ENCODE measurements around the gene ANK3. TPM values are rescaled to one million over a fixed set of nuclear protein-coding genes. Genes with fewer than 3 reads are reported as not detected.
"Not testable (repeated sequence)": the region's sequence is repeated elsewhere in the genome, so short reads cannot be mapped to it uniquely, and the experiment has no call there.

The ANK3 gene
- total and polyA plus RNA-seq, 7 donors: 10.8 to 86.7 (median 42.5) TPM

DNA sequence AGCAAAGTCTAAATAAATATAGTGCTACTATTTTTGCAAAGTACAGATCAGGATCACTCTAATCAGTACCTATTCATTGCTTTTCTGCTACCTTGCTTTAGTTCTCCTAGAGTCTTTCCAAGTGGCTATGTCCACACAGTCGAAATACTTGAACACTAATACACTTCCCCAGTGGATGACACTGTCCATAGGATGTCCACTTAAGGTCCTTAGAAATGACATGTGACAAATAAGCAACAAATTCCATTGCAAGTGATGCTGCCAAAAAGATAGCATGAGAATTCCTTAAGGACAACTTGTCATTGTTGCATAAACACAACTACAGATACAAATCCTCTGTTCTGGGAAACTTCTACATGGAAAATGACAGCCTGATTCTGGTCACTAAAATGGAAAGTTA is 93.6 kb downstream of the ANK3 start:
- H3K36me3 ChIP-seq: no peaks in the 10 kb centered on the region
- H3K27ac ChIP-seq: no peak overlapping the region
- H3K4me1 ChIP-seq: peaks cover 0 to 7% (median 0%) of the 10 kb centered on the region in 4 donors
- intact Hi-C loops (cut with DNase I): no loop called here
- 86 to 89% methylated on average over 1 of the region's 1 CpG for WGBS, 2 donors
- H3K4me3 ChIP-seq: no peak overlapping the region
- TF ChIP-seq EP300 (IDR thresholded peaks at IDR 0.05) (no peak), POLR2AphosphoS5 (IDR thresholded peaks at IDR 0.05) (no peak), POLR2A (IDR thresholded peaks at IDR 0.05) (no peak)
- TF ChIP-seq, protein P1, sequence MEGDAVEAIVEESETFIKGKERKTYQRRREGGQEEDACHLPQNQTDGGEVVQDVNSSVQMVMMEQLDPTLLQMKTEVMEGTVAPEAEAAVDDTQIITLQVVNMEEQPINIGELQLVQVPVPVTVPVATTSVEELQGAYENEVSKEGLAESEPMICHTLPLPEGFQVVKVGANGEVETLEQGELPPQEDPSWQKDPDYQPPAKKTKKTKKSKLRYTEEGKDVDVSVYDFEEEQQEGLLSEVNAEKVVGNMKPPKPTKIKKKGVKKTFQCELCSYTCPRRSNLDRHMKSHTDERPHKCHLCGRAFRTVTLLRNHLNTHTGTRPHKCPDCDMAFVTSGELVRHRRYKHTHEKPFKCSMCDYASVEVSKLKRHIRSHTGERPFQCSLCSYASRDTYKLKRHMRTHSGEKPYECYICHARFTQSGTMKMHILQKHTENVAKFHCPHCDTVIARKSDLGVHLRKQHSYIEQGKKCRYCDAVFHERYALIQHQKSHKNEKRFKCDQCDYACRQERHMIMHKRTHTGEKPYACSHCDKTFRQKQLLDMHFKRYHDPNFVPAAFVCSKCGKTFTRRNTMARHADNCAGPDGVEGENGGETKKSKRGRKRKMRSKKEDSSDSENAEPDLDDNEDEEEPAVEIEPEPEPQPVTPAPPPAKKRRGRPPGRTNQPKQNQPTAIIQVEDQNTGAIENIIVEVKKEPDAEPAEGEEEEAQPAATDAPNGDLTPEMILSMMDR (IDR thresholded peaks at IDR 0.05): no peak
- no peaks in the 10 kb centered on the region for H3K27me3 ChIP-seq
- H3K9me3 ChIP-seq: no peaks in the 10 kb centered on the region
- DNase-seq: no peak

DNA sequence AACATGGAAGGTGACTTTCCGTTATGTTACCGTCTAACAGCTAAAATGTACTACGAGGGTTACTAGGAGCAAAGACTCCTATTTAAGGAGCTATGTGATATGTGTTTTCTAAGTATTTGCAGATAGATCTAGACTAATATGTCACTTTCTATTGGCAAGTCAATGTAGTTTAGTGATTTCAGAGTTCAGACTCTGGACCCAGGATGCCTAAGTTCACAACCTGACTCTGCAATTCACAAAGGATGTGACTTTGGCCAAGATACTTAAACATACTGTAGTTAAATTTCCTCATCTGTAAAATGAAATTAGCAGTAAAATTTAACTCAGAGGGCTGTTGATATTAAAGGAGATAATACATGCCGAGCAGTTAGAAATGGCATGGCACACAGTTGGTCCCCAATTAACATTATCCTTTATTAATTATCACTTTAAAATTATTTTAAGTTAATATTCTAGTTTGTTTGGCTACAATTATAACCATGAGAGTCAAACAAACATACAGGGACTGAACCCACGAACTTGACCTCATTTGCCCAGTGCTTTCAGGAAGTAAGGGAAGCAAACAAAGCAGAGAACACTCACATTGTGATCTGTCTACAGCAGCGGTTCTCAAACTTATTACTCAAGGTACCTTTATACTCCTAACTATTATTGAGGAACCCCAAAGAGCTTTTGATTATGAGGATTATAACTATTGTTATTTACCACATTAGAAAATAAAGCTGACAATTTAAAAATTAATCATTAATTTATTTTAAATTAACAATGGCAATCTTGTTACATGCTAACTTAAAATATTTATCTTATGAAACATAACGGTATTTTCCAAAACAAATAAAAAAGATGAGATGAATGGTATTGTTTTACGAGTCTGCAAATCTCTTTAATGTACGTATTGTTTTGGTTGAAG is 94.4 kb downstream of the ANK3 start:
- H3K36me3 ChIP-seq: no peaks in the 10 kb centered on the region
- no peak for DNase-seq
- no peak overlapping the region for H3K4me3 ChIP-seq
- 75 to 86% methylated on average over 9 of the region's 9 CpGs for WGBS, 2 donors
- no peak overlapping the region for H3K27ac ChIP-seq
- TF ChIP-seq POLR2AphosphoS5 (IDR thresholded peaks at IDR 0.05) (no peak), POLR2A (IDR thresholded peaks at IDR 0.05) (no peak), EP300 (IDR thresholded peaks at IDR 0.05) (no peak)
- TF ChIP-seq, protein P1 (IDR thresholded peaks at IDR 0.05): no peak
- H3K4me1 ChIP-seq: peaks cover 0 to 7% (median 2%) of the 10 kb centered on the region in 4 donors
- no peaks in the 10 kb centered on the region for H3K27me3 ChIP-seq
- intact Hi-C loops (cut with DNase I): no loop called here
- H3K9me3 ChIP-seq: no peaks in the 10 kb centered on the region

DNA sequence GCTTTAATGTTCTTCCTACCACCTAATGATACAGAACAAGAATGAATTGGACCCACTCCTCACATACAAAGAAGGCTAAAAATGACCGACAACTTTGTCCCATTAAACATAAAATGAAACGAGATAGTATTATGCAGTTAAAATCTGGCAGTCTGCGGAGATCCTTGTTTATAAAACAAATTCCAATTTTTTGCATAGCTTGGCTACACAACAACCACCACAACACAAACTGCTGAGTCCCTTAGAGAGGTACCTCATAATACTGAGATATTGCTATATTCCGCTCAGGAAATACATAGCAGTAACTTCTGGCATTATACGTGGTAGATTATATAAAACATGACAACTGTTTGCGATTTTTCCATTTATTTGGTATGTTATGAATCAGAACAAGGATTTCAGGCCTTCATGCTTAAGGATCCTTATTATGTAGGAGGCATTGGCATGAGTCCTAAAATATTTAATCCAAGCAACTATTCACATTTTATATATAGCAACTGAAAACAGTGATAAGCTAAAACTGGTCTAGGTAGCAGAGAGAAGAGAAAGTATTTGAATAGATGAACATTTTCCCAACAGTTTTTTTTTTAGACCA is 96.0 kb downstream of the ANK3 start:
- Histone ChIP-seq H3K27ac (peak overlapping the region in 1 of 4 donors; percentile 6), H3K4me1 (peaks cover 0 to 7% (median 2%) of the 10 kb centered on the region in 4 donors), H3K4me3 (no peak overlapping the region), H3K9me3 (no peaks in the 10 kb centered on the region), H3K27me3 (no peaks in the 10 kb centered on the region), H3K36me3 (no peaks in the 10 kb centered on the region)
- TF ChIP-seq, protein P1 (IDR thresholded peaks at IDR 0.05): no peak
- TF ChIP-seq POLR2AphosphoS5 (IDR thresholded peaks at IDR 0.05): no peak
- no peak for TF ChIP-seq POLR2A (IDR thresholded peaks at IDR 0.05)
- TF ChIP-seq EP300 (IDR thresholded peaks at IDR 0.05): no peak
- intact Hi-C loops (cut with DNase I): no loop called here
- WGBS, 2 donors: 77 to 80% methylated on average over 6 of the region's 6 CpGs
- no peak for DNase-seq

DNA sequence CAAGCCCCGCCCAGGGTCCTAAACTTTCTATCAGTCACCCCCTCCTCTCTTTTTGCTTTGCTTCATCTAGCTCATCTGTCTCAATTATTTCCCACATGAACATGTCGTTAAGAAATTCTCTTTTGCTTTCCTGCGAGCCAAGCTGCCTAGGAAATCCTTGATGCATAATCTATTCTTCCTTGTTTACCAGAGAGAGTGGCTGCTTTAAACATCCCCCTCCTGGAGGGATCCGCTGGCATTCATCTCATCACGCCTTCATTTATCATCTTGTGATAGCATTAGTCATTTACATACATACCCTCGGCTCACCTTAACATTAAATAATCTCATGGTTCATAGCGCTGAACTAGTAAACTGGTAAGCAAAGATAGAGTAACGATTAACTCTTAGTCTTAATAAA is 96.7 kb downstream of the ANK3 start:
- peaks cover 0 to 7% (median 2%) of the 10 kb centered on the region in 4 donors for H3K4me1 ChIP-seq
- no peaks in the 10 kb centered on the region for H3K9me3 ChIP-seq
- DNase-seq: no peak
- H3K4me3 ChIP-seq: no peak overlapping the region
- H3K27ac ChIP-seq: no peak overlapping the region
- TF ChIP-seq POLR2AphosphoS5 (IDR thresholded peaks at IDR 0.05): no peak
- no peak for TF ChIP-seq EP300 (IDR thresholded peaks at IDR 0.05)
- TF ChIP-seq, protein P1 (IDR thresholded peaks at IDR 0.05): no peak
- no peak for TF ChIP-seq POLR2A (IDR thresholded peaks at IDR 0.05)
- 84 to 85% methylated on average over 8 of the region's 8 CpGs for WGBS, 2 donors
- intact Hi-C loops (cut with DNase I): no loop called here
- no peaks in the 10 kb centered on the region for H3K27me3 ChIP-seq
- H3K36me3 ChIP-seq: no peaks in the 10 kb centered on the region

DNA sequence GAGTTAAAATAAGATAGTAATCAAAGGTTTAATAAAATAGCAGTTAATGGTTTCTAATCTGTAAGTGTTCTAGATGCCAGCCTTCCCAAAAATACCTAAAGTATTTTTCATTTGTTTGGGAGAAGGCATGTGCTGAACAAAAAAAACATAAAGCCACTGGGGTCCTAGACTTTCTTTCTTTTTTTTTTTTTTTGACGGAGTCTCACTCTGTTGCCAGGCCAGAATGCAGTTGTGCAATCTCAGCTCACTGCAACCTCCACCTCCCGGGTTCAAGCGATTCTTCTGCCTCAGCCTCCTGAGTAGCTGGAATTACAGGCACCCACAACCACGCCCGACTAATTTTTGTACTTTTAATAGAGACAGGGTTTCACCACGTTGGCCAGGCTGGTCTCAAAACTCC is 97.1 kb downstream of the ANK3 start:
- H3K36me3 ChIP-seq; intact Hi-C loops (cut with DNase I); H3K4me3 ChIP-seq; H3K27me3 ChIP-seq; DNase-seq; H3K4me1 ChIP-seq; H3K9me3 ChIP-seq; H3K27ac ChIP-seq: not testable (repeated sequence)
- 78 to 86% methylated on average over 6 of the region's 6 CpGs for WGBS, 2 donors

All from sigmoid colon (tissue), 7 donors.